Measurements from ENCODE around the gene GIMAP4.

Gene GIMAP4

DNA sequence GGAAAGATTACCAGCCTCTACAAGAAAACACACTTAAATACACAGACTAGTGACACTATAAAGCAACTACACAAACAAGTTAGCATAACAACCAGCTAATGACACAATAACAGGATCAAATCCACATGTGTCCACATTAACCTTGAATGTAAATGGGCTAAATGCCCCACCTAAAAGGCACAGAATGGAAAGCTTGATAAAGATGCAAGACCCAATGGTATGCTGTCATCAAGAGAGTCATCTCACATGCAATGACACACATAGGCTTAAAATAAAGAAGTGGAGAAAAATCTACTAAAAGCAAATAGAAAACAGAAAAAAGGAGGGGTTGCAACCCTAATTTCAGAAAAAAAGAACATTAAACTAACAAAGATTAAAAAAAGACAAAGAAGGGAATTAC lies 14.0 kb upstream of the GIMAP4 start:
- no peak for DNase-seq
- H3K4me1 ChIP-seq, result no peaks in the 10 kb centered on the region
- no peaks in the 10 kb centered on the region for H3K27me3 ChIP-seq
- no peaks in the 10 kb centered on the region for H3K36me3 ChIP-seq
- H3K9me3 ChIP-seq, result no peaks in the 10 kb centered on the region
- no peak overlapping the region for H3K4me3 ChIP-seq (ENCODE audit: low read depth, low read length)
- TF ChIP-seq, protein P1, sequence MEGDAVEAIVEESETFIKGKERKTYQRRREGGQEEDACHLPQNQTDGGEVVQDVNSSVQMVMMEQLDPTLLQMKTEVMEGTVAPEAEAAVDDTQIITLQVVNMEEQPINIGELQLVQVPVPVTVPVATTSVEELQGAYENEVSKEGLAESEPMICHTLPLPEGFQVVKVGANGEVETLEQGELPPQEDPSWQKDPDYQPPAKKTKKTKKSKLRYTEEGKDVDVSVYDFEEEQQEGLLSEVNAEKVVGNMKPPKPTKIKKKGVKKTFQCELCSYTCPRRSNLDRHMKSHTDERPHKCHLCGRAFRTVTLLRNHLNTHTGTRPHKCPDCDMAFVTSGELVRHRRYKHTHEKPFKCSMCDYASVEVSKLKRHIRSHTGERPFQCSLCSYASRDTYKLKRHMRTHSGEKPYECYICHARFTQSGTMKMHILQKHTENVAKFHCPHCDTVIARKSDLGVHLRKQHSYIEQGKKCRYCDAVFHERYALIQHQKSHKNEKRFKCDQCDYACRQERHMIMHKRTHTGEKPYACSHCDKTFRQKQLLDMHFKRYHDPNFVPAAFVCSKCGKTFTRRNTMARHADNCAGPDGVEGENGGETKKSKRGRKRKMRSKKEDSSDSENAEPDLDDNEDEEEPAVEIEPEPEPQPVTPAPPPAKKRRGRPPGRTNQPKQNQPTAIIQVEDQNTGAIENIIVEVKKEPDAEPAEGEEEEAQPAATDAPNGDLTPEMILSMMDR (IDR thresholded peaks at IDR 0.05; ENCODE audit: low read depth, low read length), result no peak

DNA sequence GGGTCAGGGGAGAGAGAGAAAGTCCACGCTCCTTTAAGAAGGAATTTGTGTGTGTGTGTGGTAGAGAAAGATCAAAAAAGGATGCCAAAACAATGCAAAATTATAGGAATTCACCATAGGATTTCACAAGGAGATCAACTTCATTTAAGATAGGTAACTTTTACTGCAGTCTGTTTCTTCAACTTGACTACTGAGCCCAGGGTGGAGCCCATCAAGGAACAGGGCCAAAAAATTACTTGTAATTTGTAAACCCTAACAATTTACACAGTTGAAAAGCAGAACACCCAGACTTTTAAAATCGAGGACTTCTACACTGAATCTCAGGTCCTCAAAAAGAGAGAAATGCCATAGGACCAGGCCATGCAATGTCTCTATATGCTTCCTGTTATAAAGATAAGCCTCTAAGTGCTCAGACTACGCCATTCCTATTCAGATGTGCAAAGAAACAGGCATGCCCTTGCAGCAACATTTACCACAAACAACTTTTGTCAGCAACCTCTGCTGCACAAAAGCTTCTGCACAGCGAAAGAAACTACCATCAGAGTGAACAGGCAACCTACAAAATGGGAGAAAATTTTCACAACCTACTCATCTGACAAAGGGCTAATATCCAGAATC lies 10.6 kb upstream of the GIMAP4 start:
- TF ChIP-seq, protein P1 (IDR thresholded peaks at IDR 0.05; ENCODE audit: low read depth, low read length), result no peak
- H3K4me1 ChIP-seq, result no peaks in the 10 kb centered on the region
- H3K9me3 ChIP-seq, result no peaks in the 10 kb centered on the region
- no peak overlapping the region for H3K4me3 ChIP-seq (ENCODE audit: low read depth, low read length)
- no peak for DNase-seq
- no peaks in the 10 kb centered on the region for H3K36me3 ChIP-seq
- no peaks in the 10 kb centered on the region for H3K27me3 ChIP-seq

DNA sequence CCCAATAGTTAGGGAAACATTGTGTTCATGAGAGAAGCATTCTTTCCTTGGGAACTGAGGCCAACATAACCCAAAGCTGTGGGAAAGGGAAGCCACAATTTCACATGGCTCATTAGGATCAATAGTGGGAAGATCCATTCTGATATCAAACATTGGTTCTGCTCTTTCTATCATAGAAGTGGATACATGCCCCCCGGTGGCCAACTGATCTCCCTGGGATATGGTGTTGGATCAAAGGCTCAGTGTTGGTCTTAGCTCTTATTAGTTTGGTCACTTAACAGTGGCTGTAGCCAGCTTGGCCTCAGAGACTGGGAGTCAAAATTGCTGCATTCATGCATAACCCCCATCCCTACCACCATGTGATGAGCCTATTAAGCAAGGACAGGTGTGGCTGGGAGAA lies 6.7 kb upstream of the GIMAP4 start:
- peaks cover 10% of the 10 kb centered on the region for H3K27me3 ChIP-seq
- no peak for DNase-seq
- no peaks in the 10 kb centered on the region for H3K9me3 ChIP-seq
- H3K4me3 ChIP-seq (ENCODE audit: low read depth, low read length), result no peak overlapping the region
- TF ChIP-seq, protein P1 (IDR thresholded peaks at IDR 0.05; ENCODE audit: low read depth, low read length), result no peak
- H3K4me1 ChIP-seq, result no peaks in the 10 kb centered on the region
- H3K36me3 ChIP-seq, result no peaks in the 10 kb centered on the region

DNA sequence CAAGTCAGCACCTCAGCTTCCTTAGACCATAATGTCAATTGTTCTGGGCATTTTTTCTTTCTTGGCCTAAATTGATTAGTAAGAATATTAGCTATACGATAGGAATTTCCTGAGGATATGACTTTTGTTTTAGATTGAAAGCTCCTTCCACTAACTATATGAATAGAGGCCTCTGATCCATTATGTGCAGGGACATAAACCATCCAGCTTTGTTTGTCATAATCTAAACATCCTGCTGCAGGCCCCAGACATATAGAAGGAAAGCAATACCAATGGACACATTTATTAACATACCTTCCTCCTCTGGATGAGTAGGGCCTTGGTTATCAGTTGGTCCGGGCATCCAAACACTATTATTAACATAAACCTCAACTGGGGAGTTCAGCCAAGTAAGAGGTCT lies 4.3 kb upstream of the GIMAP4 start:
- TF ChIP-seq, protein P1 (IDR thresholded peaks at IDR 0.05; ENCODE audit: low read depth, low read length), result no peak
- Histone ChIP-seq H3K9me3 (no peaks in the 10 kb centered on the region), H3K27me3 (peaks cover 10% of the 10 kb centered on the region), H3K4me3 (ENCODE audit: low read depth, low read length) (no peak overlapping the region), H3K4me1 (no peaks in the 10 kb centered on the region), H3K36me3 (no peaks in the 10 kb centered on the region)
- no peak for DNase-seq

DNA sequence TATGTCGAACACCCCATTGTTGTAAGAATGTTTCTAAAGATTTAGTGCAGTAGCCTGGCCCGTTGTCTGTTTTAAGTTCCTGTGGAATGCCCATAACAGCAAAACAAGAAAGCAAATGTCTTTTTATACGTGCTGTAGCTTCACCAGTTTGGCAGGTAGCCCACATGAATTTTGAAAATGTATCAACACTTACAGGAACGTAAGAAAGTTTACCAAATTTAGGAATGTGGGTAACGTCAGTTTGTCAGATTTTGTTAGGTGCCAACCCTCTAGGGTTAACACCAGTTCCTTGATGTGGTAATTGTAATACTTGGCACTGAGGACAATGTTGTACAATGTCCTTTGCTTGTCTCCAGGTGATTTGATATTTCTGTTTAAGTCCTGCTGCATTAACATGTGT lies 3.2 kb upstream of the GIMAP4 start:
- Histone ChIP-seq H3K4me1 (no peaks in the 10 kb centered on the region), H3K4me3 (ENCODE audit: low read depth, low read length) (no peak overlapping the region), H3K27me3 (peaks cover 10% of the 10 kb centered on the region), H3K9me3 (no peaks in the 10 kb centered on the region), H3K36me3 (no peaks in the 10 kb centered on the region)
- TF ChIP-seq, protein P1 (IDR thresholded peaks at IDR 0.05; ENCODE audit: low read depth, low read length), result no peak
- DNase-seq, result no peak

DNA sequence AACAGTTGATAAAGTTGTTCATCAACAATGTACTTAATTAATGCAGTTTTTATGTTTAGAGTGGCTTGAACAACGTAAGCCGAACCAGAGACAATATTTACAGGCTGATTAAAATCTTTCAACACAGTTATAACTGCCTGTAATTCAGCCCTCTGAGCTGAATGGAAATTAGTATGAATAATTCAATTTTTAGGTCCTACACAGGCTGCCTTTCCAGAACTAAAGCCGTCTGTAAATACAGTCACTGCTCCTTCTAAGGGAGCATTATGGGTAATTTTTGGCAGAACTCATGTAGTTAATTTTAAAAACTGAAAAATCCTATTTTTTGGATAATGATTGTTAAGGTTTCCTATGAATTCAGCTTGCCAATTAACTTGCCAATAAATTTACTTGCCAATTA lies 2.6 kb upstream of the GIMAP4 start:
- H3K4me3 ChIP-seq (ENCODE audit: low read depth, low read length), result no peak overlapping the region
- no peaks in the 10 kb centered on the region for H3K4me1 ChIP-seq
- TF ChIP-seq, protein P1 (IDR thresholded peaks at IDR 0.05; ENCODE audit: low read depth, low read length), result no peak
- H3K36me3 ChIP-seq, result no peaks in the 10 kb centered on the region
- peaks cover 10% of the 10 kb centered on the region for H3K27me3 ChIP-seq
- no peak for DNase-seq
- H3K9me3 ChIP-seq, result no peaks in the 10 kb centered on the region

Data from BE2C (cell line).